DMS153 treated with DMSO at 0.1 percent for 48 hours (cell line): ENCODE measurements around the gene TEX26.

Experiments used
- DNase-seq: peaks from one replicate; lab custom pipeline; 2025; ENCODE audit not compliant: unreplicated experiment; lab: John Stamatoyannopoulos, UW

TEX26 gene

DNA sequence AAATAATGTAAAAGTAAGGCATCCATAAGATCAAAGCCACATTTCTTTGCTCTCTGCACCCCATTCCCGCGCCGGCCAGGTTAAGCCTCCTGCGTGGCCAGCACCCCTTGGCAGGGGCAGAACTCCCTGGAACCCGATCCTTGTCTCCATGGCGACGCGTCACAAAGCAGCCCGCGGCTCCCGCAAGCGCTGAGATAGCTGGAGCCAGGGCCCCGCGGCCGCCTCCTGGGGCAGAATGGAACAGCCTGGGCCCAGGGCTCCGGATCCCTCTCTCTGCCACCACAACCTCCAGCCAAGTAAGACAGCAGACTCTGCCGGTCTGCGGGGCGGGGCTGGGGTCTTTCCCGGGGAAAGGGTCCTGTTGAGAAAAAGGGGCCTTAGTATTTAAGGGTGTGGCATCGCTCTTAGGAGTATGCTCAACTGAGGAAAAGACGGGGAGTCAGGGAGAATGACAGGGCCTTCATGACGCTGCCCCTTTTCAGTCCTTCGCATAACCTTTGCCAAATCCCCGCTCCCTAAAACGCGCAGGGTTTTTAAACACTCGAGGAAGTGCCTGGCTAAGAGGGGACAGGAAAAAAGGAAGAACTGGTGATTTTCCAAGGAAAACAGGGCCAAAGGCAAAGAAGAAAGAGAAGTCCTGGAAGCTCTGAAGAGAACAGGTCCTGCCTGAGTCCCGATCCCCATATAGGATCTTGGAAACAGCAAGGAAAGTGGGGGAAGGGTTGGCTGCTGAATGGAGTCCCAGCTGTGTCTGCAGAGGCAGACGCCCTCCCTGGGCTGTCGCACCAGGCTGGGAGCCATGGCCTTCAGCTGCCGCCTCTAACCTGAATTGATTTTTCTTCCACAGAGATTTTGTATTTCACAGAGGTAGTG lies at the start of gene TEX26:
TSS of gene TEX26 (plus strand) at position 176 of the 873 bp plus-strand sequence. CDS start at position 236, 60 bp downstream.
- DNase-seq, result no peak

DNA sequence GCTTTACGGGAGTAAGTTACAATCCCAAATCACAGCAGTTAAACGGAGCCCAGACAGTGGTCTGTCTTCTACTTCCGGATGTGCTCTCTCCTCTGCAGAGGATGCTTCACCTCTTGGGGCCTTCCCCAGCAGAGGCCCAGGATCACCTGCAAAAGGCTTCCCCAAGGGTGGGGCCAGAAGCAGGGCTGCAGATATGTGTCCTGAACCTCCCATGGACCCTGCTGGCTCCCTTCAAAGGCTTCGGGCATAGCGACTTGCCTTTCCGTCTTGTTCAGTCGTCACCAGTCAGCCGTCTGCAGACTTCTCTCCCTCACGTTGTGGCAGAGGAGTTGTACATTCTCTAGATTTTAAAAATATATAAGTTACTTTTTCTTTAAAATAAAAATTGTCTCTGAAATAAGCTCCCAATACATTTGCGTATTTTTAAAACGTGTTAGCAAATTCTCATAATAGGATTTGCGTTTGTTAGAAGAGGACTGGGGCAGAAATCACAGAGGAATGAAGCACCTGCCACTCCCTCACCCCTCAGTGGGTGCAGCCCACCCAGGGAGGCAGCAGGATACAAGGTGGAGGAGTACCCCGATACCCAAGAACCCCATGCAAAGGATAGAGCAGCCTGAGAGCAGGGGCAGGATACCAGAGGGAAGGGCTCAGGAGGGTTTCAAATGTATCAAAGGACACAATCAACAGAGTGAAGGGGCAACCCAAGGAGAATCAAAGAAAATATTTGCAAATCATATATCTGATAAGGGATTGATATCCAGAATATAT lies 49.3 kb upstream of the TEX26 start:
- no peak for DNase-seq

DNA sequence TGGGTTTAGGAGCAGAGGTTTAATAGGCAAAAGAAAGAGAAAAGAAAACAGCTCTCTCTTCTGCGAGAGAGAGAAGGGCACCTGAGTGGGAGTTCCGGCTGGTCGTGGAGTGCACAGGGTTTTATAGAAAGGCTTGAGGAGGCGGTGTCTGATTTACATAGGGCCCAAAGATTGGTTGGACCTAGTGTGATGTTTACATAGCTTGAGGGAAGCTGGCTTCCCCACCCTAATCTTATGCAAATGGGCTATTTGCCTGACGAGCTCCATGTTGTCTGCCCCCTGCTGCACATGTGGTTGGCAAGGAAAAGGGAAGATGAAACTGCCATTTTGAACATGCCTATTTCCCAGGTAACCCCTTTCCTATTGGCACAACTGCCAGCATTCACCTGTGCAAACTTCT lies 47.9 kb upstream of the TEX26 start:
- no peak for DNase-seq

DNA sequence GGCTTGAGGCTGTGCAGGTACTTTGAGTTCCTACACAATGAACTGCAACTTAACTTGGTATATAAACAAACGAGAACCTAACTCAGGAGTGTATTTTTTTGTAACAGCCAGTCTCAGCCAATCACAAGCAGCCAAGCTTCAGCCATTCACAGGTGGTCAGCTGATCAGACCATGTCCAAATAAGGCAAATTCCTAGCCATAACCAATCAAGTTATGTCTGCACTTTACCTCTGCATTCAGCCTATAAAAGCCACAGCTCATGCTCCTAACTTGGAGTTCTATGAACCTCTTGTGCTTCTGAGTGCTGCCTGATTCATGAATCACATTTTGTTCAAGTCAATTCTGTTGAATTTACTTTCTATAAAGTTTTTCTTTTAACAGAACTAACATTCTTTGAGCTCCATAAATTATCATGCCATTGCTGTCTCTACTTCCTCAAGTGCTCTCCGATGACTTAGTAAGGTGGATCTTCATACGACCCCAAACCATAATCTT lies 43.2 kb upstream of the TEX26 start:
- DNase-seq, result no peak

DNA sequence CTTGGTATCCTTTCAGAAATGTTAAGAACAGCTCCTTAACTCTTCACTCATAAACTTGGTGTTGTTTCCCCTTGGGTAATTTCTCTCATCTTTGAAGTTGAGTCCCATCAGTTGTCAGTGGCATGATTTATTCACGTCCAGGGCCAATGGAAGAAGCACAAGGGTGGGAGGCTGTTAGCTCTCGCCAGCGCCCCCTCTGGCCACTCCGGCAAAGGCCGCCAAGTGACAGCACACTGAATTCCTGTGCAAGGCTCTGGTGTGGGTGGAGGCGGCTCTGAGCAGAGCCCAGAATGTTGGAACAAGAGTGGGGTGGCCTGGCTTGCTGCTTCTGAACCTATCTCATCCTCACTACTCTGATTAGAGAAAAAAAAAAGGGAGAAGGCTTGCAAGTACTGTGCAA lies 39.5 kb upstream of the TEX26 start:
- DNase-seq, result no peak

DNA sequence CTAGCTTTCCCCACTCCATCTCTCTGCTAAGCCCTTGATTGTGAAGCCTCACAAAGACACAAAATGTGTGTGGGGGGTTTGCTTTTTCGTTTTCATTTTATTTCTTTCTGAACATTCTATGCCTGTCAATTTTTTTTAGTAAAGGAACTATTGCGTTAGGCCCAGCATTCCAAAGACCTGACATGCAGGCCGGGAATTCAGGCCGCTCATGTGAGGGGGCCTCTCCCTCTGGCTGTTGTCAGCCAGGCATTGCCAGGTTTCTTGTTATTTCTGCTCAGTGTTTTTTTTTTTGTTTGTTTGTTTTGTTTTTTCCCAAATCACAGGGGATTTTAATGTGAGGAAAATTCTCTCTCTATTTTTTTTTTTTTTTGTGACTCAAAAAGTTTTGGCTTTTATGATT lies 36.7 kb upstream of the TEX26 start:
- DNase-seq, result no peak

DNA sequence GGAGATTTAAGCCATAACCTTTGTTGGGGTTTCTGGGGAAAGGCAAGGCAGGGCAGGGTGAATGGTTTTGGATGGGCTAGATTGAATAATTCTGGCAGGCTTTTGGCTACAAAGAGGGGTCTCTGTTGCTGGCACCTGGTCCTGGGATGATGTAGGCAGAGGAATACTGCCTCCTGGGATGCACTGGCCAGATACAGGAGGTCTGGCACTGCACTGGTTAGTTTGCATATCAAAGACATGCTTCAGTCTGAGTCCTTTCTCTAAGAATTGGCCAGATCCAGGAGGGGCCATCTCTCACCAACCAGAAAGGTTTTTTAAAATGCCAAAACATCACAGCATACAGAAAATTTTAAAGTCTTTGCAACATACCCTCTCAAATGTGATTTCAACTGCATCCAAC lies 34.4 kb upstream of the TEX26 start:
- no peak for DNase-seq

DNA sequence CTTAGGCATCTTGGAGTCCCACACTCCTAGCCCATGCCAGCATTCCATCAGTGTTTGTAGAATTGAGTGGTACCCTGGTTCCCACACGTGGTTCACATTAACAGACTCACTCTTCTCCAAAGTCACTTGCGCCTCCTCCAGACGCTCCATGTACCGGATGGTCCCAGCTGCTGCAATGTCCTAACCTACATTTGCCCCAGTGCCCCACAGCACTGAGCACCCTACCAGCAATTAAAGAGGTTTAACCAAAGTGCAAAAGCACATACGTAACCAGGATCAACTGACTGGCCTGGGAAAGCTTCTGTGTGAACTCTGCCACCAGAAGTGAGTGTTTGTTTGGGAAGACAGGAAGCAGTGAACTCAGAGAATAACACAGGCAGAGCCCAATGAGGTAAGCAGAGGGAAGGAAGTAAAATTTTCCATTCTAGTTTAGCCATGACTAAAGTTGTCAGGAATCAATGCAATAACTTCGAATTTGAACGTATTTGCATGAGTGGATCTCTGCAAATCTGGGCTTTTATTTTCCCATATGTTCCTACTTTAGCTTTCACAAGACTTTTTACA lies 33.7 kb upstream of the TEX26 start:
- DNase-seq, result no peak

DNA sequence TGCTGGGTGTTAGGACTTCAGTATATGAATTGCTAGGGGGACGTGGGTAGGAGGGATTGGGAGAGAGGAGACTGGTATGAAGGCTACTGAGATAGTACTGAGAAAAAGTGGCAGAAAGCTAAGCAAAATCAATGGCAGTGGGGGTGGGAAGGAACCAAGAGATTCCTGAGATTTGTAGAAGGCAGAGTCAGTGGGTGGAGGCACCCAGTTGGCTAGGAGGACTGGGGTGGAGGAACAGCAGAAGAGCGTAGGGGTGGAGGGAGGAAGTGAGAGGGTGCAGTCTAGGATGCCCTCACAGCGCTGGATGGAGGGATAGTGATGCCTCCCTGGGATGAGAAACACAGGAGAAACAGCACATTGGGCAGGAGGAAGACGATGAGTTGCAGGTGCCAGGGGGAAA lies 32.0 kb upstream of the TEX26 start:
- DNase-seq, result no peak

DNA sequence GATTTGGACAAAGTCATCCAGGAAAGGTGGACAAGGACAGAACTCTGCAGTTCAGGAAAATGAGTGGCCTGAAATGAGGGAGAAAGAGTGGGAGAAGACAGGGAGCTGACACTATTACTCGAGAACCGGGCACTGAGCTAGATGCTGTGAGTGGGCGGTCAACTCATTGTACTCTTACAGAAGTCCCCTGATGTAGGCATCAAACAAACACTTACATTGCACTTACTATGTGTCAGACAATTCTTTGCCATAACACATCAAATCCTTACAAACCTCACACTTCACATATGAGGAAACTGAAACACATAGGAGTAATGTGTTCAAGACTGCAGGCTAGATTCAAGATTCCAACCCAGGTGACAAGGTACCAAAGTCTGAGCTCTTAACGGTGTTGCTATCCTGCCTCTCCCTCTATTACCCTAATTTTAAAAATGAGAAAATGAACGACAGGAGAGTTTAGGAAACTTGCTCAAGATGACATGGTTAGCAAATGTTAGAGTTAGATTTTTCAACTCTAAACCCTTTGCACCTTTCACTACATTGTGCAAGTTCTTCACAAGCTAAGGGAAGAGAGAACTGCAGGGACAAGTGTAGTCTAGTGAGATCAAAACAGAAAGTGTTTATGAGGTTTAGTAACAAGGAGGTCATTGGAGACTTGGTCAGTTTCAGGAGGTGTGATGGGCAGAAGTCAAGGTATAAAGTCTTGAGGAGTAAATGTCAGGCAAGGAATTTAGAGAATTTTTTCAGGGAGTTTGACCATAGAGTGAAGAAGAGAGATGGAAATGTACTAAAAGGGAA lies 31.3 kb upstream of the TEX26 start:
- DNase-seq, result no peak

DNA sequence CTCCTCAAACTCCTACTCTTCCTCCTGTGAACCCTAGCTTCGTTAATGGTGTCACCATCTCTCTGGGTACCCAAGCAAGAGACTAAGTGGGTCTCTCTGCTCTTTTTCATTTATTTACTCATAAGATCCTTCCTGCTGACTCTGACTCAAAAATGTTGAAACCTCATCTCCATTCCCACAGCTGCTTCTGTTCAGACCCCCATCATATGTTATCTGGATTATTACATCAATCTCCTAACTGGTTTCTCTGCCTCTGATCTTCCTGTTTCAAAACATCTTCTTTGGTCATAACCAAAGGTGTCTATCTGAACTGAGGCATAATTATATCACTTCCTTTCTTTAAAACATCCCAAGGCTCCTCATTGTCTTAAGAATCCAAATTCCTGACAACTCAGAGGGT lies 28.4 kb upstream of the TEX26 start:
- DNase-seq, result no peak

DNA sequence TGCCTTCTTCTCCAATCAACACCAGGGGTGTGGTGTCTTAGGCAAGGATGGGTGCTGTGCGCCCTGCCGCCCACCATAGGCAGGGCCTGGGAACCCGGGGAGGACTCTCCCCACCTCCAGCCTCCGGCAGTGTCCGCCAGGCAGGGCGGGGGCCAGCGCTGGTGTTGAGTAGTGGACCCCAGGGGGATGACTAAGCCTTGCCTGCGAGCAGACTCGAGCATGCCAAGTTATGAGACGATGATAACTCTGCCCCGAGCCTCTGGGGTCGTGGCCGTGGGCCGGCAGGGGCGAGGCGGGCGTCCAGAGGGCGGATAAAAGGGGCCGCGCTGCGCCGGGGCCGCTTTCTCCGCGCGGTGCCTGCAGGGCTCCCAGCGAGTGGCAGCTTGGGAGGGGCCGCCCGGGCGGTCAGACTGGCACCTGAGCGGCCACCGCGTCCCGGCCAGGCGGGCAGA lies 26.5 kb upstream of the TEX26 start, which contains the start of gene MEDAG:
TSS of gene MEDAG (plus strand) at position 340 of the 452 bp plus-strand sequence. CDS start 245 bp downstream, outside the sequence.
- DNase-seq, result no peak

DNA sequence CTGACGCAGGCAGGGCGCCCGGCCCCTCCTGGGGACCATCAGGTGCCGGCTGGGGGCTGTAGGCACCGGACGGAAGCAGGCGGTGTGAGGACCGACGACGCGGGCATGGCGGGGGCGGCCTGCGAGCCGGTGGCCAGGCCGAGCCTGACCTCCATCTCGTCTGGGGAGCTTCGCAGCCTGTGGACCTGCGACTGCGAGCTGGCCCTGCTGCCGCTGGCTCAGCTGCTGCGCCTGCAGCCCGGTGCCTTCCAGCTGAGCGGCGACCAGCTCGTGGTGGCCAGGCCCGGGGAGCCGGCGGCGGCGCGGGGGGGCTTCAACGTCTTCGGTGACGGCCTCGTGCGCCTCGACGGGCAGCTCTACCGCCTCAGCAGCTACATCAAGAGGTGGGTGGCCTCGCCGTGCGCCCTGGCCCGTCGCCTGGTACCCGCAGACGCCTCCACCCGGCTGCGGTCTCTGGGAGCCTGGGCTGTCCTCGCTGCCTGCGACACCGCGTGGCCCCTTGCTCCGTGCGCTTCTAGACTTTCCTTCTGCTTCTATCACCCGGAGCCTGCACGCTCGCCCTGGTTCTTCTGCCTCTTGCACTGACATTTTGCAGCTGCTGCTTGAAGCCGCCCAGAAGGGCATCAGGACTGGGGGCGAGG lies 25.9 kb upstream of the TEX26 start:
- DNase-seq, result no peak

DNA sequence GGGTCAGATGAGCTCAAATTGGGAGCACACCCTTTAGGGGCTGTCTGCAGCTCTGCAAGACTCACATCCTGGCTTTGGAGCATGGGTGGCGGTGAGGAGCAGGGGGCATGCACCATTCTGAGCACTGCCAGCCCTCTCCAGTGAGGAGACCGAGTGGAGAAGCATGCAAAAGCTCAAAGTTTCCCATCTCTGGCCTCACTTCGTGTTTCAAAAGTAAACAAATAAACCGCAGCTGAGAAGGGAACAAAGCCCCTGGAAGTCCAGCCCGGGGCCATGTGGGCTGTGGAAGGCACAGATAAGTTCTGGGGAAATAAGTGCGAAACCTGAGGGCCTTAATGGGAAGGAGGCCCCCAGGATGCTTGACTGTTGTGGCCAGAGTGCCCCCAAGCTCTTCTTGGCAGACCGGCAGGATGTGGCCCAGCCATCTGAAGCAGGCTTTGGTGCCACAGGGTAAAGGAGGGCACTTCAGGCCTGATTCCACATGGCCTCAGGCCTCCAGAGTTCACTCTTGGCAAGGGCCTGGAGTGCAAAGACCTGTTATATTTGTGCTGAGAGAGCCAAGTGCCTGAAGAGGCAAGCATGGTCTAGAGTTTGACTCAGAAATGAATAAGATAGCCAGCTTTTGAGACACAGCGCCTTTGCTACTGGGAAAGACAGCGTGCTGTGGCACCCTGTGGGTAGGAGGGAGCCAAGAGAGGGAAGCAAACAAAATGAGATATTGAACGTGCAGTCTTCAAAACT lies 25.2 kb upstream of the TEX26 start:
- DNase-seq, result no peak

DNA sequence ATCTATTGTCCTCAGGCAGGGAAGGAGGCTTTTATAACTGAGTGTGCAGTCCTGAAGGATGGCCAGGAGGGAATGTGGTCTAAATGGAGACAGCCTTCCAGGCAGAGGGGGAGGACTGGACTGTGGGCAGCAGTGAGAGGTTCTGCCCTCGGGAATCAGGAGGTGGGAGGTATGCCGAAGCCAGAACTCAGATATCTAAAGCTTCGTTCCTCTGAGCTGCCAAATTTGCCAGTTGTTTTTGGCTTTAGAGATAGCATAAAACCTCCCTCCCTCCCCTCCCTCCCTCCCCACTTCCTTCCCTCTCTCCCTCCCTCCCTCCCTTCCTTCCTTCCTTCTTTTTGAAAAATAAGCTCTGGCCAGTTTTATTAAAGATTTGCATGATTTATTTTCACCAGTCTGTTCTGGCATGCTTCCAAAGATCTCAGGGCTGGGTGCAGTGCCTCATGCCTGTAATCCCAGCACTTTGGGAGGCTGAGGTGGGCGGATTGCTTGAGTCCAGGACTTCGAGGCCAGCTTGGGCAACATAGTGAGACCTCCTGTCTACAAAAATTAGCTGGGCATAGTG lies 24.0 kb upstream of the TEX26 start:
- no peak for DNase-seq

DNA sequence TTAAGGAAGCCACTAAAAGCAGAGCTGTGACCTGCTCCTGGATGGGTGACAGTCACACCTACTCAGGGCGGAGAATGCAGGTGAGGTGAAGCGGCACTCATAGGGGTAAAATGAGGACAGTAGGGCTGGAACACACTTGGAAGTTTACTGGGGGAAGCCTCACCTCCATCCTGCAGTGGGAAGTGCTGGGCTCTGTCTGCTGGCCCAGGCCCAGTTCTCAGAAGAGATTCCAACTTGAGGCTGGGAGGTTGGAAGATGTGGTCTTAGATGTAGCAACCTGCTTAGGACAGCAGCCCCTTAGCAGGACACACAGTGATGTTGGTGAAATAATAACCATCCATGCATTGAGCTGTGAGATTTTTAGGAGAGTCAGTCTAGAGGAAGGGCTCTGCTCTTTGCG lies 21.8 kb upstream of the TEX26 start:
- DNase-seq, result no peak

DNA sequence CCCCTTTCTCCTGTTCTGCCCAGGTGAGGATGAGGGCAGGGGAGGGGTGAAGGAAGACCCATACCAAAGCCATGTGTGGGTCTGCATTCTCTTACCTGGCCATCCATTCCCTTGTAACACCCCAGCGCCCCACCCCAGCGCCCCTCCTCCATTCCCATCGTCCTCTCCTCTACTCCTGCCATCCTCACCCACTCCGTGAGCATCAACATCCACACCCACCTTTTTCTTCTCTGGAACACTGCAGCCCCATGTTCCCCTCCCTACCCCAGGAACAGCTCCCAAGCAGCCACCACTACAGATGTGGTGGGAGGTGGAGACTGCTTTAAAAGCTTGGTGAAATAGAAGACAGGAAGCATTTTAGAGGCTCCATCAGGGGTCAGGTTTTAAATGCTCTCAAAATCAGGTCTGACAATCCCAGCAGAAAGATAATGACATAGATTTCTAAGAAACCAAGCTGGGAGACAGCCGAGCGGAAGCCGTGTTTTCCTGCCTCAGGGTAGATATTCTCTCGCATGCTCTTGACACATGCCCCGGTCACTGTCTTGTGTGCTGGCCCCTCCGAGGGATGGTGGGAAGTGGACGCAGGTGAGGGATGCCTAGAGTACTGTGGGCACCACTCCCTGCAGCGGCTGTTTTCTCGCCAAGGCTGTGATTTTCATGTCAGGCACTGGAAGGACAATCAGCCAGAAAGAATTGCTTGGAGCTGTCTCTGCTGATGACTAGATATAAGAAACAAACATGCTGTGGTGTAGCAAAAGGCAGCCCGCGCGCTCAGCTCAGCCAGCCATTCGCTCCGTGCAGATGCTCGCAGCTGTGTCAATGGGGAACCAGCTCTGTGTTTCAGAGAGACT lies 16.5 kb upstream of the TEX26 start:
- no peak for DNase-seq

DNA sequence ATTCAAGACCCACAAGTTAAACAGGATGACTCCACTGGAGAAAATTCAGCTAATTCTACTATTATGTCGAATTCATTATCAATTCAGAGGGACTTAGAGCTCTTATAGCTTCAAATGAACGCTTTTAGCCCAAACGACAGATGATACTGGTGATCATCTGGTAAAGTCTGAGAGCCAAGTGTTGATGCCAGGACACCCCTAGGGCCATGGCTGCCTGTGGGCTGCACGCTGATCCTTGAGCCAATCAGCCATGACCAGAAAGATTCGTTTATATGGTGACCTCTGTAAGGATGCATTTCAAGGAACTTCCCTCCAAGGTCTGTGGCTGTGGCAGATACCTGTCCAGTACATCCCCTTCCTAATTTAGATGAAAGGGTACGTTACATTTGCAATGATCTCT lies 15.5 kb upstream of the TEX26 start:
- DNase-seq, result no peak
